ENCODE measurements around the gene TNFRSF13B. TPM values are rescaled to one million over a fixed set of nuclear protein-coding genes. Genes with fewer than 3 reads are reported as not detected.

The TNFRSF13B gene
- total and polyA plus RNA-seq, 10 of the 15 experiments (the other 5 are each of a cell fraction or from before 2014, with no cell fraction given) = 15.5 to 231 (median 119) TPM

DNA sequence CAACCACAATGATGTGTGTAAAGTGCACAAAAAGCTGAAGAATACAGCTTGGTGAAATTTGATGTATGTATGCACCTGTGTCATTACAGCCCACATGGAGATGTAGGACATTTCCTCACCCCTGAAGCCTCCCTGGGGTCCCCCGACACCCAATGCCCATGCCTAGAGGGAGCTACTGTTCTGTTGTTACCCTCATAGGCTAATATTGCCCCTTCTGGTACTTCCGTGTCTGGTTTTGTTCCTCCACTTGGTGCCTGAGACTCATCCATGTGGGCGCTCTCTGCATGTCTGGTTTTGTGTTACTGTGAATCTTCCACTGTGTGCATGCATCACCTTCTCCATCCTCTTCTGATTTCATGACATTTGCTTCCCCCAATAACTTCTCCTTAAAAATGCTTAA lies 18.6 kb downstream of the TNFRSF13B start:
- peaks cover 38 to 72% of the 10 kb centered on the region in 2 experiments for H3K36me3 ChIP-seq (ENCODE audit: control insufficient read depth in 2 of 2, insufficient read depth in 2 of 2, low read length in 1 of 2)
- intact Hi-C loops (cut with micrococcal nuclease; ENCODE audit: unreplicated experiment) = no loop called here
- DNase-seq (ENCODE audit: low read depth, low spot score) (no peak), FAIRE-seq (no peak), ATAC-seq (no peak; the same call in 2 of the 3 replicates)
- SMC1A ChIA-PET (ENCODE audit: uncharacterized antibody, unreplicated experiment) = interaction anchor here (0.8 kb wide), 1 partner anchor 12 kb away, joined by 3 read pairs; no protein-coding TSS in a partner anchor
- H3K27ac ChIP-seq (ENCODE audit: control insufficient read depth, insufficient read depth) = no peak overlapping the region
- no peak overlapping the region for H2AFZ ChIP-seq (ENCODE audit: control insufficient read depth, low read depth, low read length)
- no peaks in the 10 kb centered on the region for H3K27me3 ChIP-seq (replicated peaks in 1 of 2; ENCODE audit: control insufficient read depth in 2 of 2, insufficient read depth in 2 of 2, low read length in 1 of 2)
- TF ChIP-seq, protein P1, sequence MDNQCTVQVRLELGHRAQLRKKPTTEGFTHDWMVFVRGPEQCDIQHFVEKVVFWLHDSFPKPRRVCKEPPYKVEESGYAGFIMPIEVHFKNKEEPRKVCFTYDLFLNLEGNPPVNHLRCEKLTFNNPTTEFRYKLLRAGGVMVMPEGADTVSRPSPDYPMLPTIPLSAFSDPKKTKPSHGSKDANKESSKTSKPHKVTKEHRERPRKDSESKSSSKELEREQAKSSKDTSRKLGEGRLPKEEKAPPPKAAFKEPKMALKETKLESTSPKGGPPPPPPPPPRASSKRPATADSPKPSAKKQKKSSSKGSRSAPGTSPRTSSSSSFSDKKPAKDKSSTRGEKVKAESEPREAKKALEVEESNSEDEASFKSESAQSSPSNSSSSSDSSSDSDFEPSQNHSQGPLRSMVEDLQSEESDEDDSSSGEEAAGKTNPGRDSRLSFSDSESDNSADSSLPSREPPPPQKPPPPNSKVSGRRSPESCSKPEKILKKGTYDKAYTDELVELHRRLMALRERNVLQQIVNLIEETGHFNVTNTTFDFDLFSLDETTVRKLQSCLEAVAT (IDR thresholded peaks at IDR 0.05) = no peak
- no peak for TF ChIP-seq ZZZ3 (IDR thresholded peaks at IDR 0.05; ENCODE audit: control insufficient read depth, insufficient read length, low read depth)
- no peak for TF ChIP-seq EGR1 (IDR thresholded peaks at IDR 0.05; ENCODE audit: borderline replicate concordance in 1 of 2, low read depth in 2 of 2, low read length in 2 of 2)
- TF ChIP-seq SIX5 (IDR thresholded peaks at IDR 0.05; ENCODE audit: low read depth, low read length, severe bottlenecking) = no peak
- no peak overlapping the region for H3K9ac ChIP-seq (ENCODE audit: control insufficient read depth, insufficient read depth, low read length)
- no peak overlapping the region for H3K4me3 ChIP-seq
- H3K9me3 ChIP-seq (replicated peaks; ENCODE audit: control insufficient read depth, insufficient read depth, low read length) = peaks cover 51% of the 10 kb centered on the region
- in situ Hi-C loops (cut with MboI) = no loop called here
- H4K20me1 ChIP-seq (ENCODE audit: control insufficient read depth, insufficient read depth) = no peaks in the 10 kb centered on the region
- no peak overlapping the region for H3K4me2 ChIP-seq (ENCODE audit: control insufficient read depth, insufficient read depth)
- POLR2A ChIA-PET = interaction anchor here (1.0 kb wide), 1 partner anchor 9 kb away, joined by 4 read pairs; no protein-coding TSS in a partner anchor
- RAD21 ChIA-PET (ENCODE audit: unreplicated experiment) = interaction anchor here (30.7 kb wide), 1 partner anchor 31 kb away, joined by 913 read pairs; no protein-coding TSS in a partner anchor
- H3K79me2 ChIP-seq (ENCODE audit: control insufficient read depth, insufficient read depth, low read length) = peaks cover 89% of the 10 kb centered on the region
- no TSS peak for BruUV-seq (replicated peaks)
- CTCF ChIA-PET = no interaction called here
- 33% methylated on average over 3 of the region's 3 CpGs for WGBS (ENCODE audit: insufficient coverage, insufficient replicate concordance, low lambda C conversion rate, missing lambda C conversion rate)
- H3K4me1 ChIP-seq (ENCODE audit: control insufficient read depth, insufficient read depth, low read length) = peaks cover 43% of the 10 kb centered on the region

DNA sequence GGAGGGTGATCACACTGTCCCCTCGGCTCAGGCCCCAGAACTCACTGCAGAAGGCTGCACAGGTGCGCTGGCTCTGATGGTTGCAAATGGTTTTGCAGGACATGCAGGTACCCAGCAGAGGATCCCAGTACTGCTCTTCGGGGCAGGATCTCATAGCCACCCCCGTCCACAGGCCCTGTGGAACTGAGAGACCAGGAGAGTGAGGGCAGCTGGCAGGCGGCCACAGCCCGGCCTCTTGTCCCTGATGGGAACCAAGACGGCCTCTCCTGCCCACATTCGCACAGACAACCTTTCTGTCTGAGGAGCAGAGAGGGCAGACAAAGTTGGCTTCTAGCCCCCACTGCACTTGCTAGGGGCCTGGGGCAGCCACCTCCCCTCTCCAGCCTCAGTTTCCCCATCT lies 19.5 kb downstream of the TNFRSF13B start:
- no peak for DNase-seq (ENCODE audit: low read depth, low spot score)
- POLR2A ChIA-PET = no interaction called here
- RAD21 ChIA-PET (ENCODE audit: unreplicated experiment) = interaction anchor here (30.7 kb wide), 1 partner anchor 32 kb away, joined by 913 read pairs; no protein-coding TSS in a partner anchor
- peaks cover 42 to 72% of the 10 kb centered on the region in 2 experiments for H3K36me3 ChIP-seq (ENCODE audit: control insufficient read depth in 2 of 2, insufficient read depth in 2 of 2, low read length in 1 of 2)
- in situ Hi-C loops (cut with MboI) = no loop called here
- no peak overlapping the region for H3K27ac ChIP-seq (ENCODE audit: control insufficient read depth, insufficient read depth)
- H3K9me3 ChIP-seq (replicated peaks; ENCODE audit: control insufficient read depth, insufficient read depth, low read length) = peaks cover 50% of the 10 kb centered on the region
- H3K9ac ChIP-seq (ENCODE audit: control insufficient read depth, insufficient read depth, low read length) = no peak overlapping the region
- SMC1A ChIA-PET (ENCODE audit: uncharacterized antibody, unreplicated experiment) = interaction anchor here (1.1 kb wide), 1 partner anchor 29 kb away, joined by 3 read pairs; no protein-coding TSS in a partner anchor
- no peaks in the 10 kb centered on the region for H4K20me1 ChIP-seq (ENCODE audit: control insufficient read depth, insufficient read depth)
- TF ChIP-seq, protein P2, sequence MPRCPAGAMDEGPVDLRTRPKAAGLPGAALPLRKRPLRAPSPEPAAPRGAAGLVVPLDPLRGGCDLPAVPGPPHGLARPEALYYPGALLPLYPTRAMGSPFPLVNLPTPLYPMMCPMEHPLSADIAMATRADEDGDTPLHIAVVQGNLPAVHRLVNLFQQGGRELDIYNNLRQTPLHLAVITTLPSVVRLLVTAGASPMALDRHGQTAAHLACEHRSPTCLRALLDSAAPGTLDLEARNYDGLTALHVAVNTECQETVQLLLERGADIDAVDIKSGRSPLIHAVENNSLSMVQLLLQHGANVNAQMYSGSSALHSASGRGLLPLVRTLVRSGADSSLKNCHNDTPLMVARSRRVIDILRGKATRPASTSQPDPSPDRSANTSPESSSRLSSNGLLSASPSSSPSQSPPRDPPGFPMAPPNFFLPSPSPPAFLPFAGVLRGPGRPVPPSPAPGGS (IDR thresholded peaks at IDR 0.05; ENCODE audit: borderline replicate concordance, insufficient read depth, low read depth, low read length, poor library complexity, severe bottlenecking) = no peak
- TF ChIP-seq BACH1 (IDR thresholded peaks at IDR 0.05; ENCODE audit: borderline replicate concordance) (no peak), NFYA (IDR thresholded peaks at IDR 0.05; ENCODE audit: borderline replicate concordance, low read depth, low read length) (no peak), ETV6 (conservative IDR thresholded peaks at IDR 0.05 in 1 of 2, IDR thresholded peaks at IDR 0.05 in 1 of 2; ENCODE audit: borderline replicate concordance in 1 of 2, low read depth in 1 of 2) (no peak), BHLHE40 (IDR thresholded peaks at IDR 0.05; ENCODE audit: borderline replicate concordance in 1 of 2, low read depth in 2 of 2, low read length in 1 of 2) (no peak), SMC3 (IDR thresholded peaks at IDR 0.05; ENCODE audit: borderline replicate concordance, low read length) (no peak), GATAD2B (conservative IDR thresholded peaks at IDR 0.05; ENCODE audit: low read depth) (no peak), RB1 (IDR thresholded peaks at IDR 0.05; ENCODE audit: borderline replicate concordance) (no peak), SIN3A (IDR thresholded peaks at IDR 0.05; ENCODE audit: low read depth, low read length) (no peak)
- peaks cover 87% of the 10 kb centered on the region for H3K79me2 ChIP-seq (ENCODE audit: control insufficient read depth, insufficient read depth, low read length)
- WGBS (ENCODE audit: insufficient coverage, insufficient replicate concordance, low lambda C conversion rate, missing lambda C conversion rate) = 78% methylated on average over 8 of the region's 8 CpGs
- CTCF ChIA-PET = interaction anchor here (1.0 kb wide), 1 partner anchor 41 kb away, joined by 3 read pairs; no protein-coding TSS in a partner anchor
- H3K27me3 ChIP-seq (replicated peaks in 1 of 2; ENCODE audit: control insufficient read depth in 2 of 2, insufficient read depth in 2 of 2, low read length in 1 of 2) = no peaks in the 10 kb centered on the region
- no peak overlapping the region for H2AFZ ChIP-seq (ENCODE audit: control insufficient read depth, low read depth, low read length)
- no peak for FAIRE-seq
- BruUV-seq (replicated peaks) = no TSS peak
- H3K4me1 ChIP-seq (ENCODE audit: control insufficient read depth, insufficient read depth, low read length) = peaks cover 43% of the 10 kb centered on the region
- H3K4me2 ChIP-seq (ENCODE audit: control insufficient read depth, insufficient read depth) = no peak overlapping the region
- ATAC-seq = no peak
- no peak overlapping the region for H3K4me3 ChIP-seq
- intact Hi-C loops (cut with micrococcal nuclease; ENCODE audit: unreplicated experiment) = no loop called here
